HepG2 (cell line): ENCODE data around the gene SPHK2. TPM values are rescaled to one million over a fixed set of nuclear protein-coding genes. Genes with fewer than 3 reads are reported as not detected.

Source experiments
- FOSL2 ChIP-seq: sonication (generic); formaldehyde crosslinking; IDR thresholded peaks from 2 replicates; pipeline ENCODE4 v1.4.0; 2020; ENCODE audit warnings: missing genetic modification reagents
- GABPA ChIP-seq, 2 experiments: IDR thresholded peaks; 2 replicates each; pipeline ENCODE4 v1.6.1; 2011 to 2016; ENCODE audit warnings: low read depth in 2 of 2, low read length in 1 of 2, missing biosample characterization in 1 of 2, missing genetic modification characterization in 1 of 2
- HBP1 ChIP-seq: IDR thresholded peaks from 2 replicates; pipeline ENCODE4 v1.6.1; 2016; ENCODE audit warnings: low read depth, control low read depth
- HIVEP1 ChIP-seq: sonication (generic); formaldehyde crosslinking; IDR thresholded peaks from 2 replicates; pipeline ENCODE4 v1.4.0; 2020; ENCODE audit warnings: mild to moderate bottlenecking, missing genetic modification reagents
- HNRNPL ChIP-seq: fragments of 200-400 bp; formaldehyde crosslinking; IDR thresholded peaks from 2 replicates; pipeline ENCODE4 v1.6.1; 2017; ENCODE audit warnings: mild to moderate bottlenecking, low read depth, low read length
- IKZF4 ChIP-seq: sonication (generic); formaldehyde crosslinking; IDR thresholded peaks from 2 replicates; pipeline ENCODE4 v1.5.1; 2020; ENCODE audit warnings: borderline replicate concordance, mild to moderate bottlenecking, low read depth, missing genetic modification reagents; ENCODE audit errors: not compliant biosample characterization
- MATR3 ChIP-seq: sonication (generic); formaldehyde crosslinking; IDR thresholded peaks from 2 replicates; pipeline ENCODE4 v1.4.0; 2020; ENCODE audit warnings: missing genetic modification reagents
- NFE2L1 ChIP-seq: sonication (generic); formaldehyde crosslinking; IDR thresholded peaks from 2 replicates; pipeline ENCODE4 v1.4.0; 2020; ENCODE audit warnings: missing genetic modification reagents, mild to moderate bottlenecking, borderline replicate concordance
- NRL ChIP-seq: sonication (generic); formaldehyde crosslinking; IDR thresholded peaks from 2 replicates; pipeline ENCODE4 v1.5.0; 2020; ENCODE audit warnings: missing genetic modification reagents, mild to moderate bottlenecking, moderate library complexity, borderline replicate concordance
- POGK ChIP-seq: sonication (generic); formaldehyde crosslinking; conservative IDR thresholded peaks from 2 replicates; pipeline ENCODE4 v1.8.0; 2022; ENCODE audit warnings: mild to moderate bottlenecking, moderate library complexity, missing genetic modification reagents
- POLR2A ChIP-seq, 2 experiments: IDR thresholded peaks; 2 replicates each; pipeline ENCODE4 v1.6.1; 2011; ENCODE audit warnings: low read depth in 2 of 2, low read length in 2 of 2, mild to moderate bottlenecking in 1 of 2, moderate library complexity in 1 of 2; ENCODE audit not compliant: insufficient read depth in 1 of 2
- RAD21 ChIP-seq: fragments of 450-650 bp; formaldehyde crosslinking; IDR thresholded peaks from 2 replicates; pipeline ENCODE4 v1.5.0; 2020; ENCODE audit warnings: mild to moderate bottlenecking
- THAP7 ChIP-seq: sonication (generic); formaldehyde crosslinking; IDR thresholded peaks from 2 replicates; pipeline ENCODE4 v1.8.1; 2023; ENCODE audit warnings: mild to moderate bottlenecking, missing genetic modification reagents
- ZNF407 ChIP-seq: sonication (generic); formaldehyde crosslinking; IDR thresholded peaks from one replicate; pipeline ENCODE4 v1.5.1; 2020; ENCODE audit warnings: mild to moderate bottlenecking, missing genetic modification reagents; ENCODE audit errors: not compliant biosample characterization
- ZNF510 ChIP-seq: sonication (generic); formaldehyde crosslinking; IDR thresholded peaks from 2 replicates; pipeline ENCODE4 v1.4.0; 2020; ENCODE audit warnings: low read depth, mild to moderate bottlenecking, missing genetic modification reagents
- ZNF660 ChIP-seq: sonication (generic); formaldehyde crosslinking; IDR thresholded peaks from 2 replicates; pipeline ENCODE4 v1.5.1; 2020; ENCODE audit warnings: mild to moderate bottlenecking, low read depth, missing genetic modification reagents, borderline replicate concordance
- ZNF883 ChIP-seq: sonication (generic); formaldehyde crosslinking; IDR thresholded peaks from 2 replicates; pipeline ENCODE4 v1.5.1; 2020; ENCODE audit warnings: mild to moderate bottlenecking, missing genetic modification reagents; ENCODE audit errors: not compliant biosample characterization
- polyA plus RNA-seq, 8 experiments: library from polyadenylated mRNA; depleted of rRNA in 3 of 8; stranded (reverse) in 7 of 8; unstranded in 1 of 8; fragments of >200 nt; fragmentation: Illumina TruSeq in 4 of 8; extraction: Trizol in 4 of 8; gene quantifications; 2 replicates each; pipeline versions ENCODE4 v1.2.1 to v1.2.3, GENCODE V29; 2011 to 2016; ENCODE audit warnings: low read depth in 4 of 8, missing spikeins in 1 of 8, mixed read lengths in 1 of 8; ENCODE audit not compliant: insufficient read depth in 1 of 8
- total RNA-seq, 5 experiments: library from RNA; depleted of rRNA; stranded (reverse); fragments of >200 nt; fragmentation: Illumina TruSeq; extraction: Trizol; gene quantifications; 2 replicates each; pipeline ENCODE4 v1.2.3, GENCODE V29; 2016; ENCODE audit warnings: low read depth in 1 of 5

SPHK2 gene
- total and polyA plus RNA-seq, 2 of the 13 experiments (the other 11 are each of a cell fraction or from before 2014, with no cell fraction given), result 2.9 to 14.4 TPM

- TF ChIP-seq NRL (CRISPR knock-in tag) (peak; percentile 5; the same call in 1 of the 2 replicates), IKZF4 (CRISPR knock-in tag) (no peak), ZNF660 (CRISPR knock-in tag) (no peak), RAD21 (CRISPR knock-in tag) (peak; percentile 12; the same call in 1 of the 2 replicates), POGK (CRISPR knock-in tag) (no peak), HNRNPL (no peak), GABPA (IDR thresholded peaks at IDR 0.05; ENCODE audit: low read depth, low read length) (no peak), GABPA (CRISPR knock-in tag; IDR thresholded peaks at IDR 0.05; ENCODE audit: low read depth) (no peak), NFE2L1 (CRISPR knock-in tag) (no peak), MATR3 (no peak), POLR2A (IDR thresholded peaks at IDR 0.05; ENCODE audit: insufficient read depth in 1 of 2, low read depth in 2 of 2, low read length in 2 of 2) (peak in 1 of 2 experiments; percentile 47; a peak in 2 of 4 replicates), ZNF510 (CRISPR knock-in tag) (no peak), HBP1 (CRISPR knock-in tag) (no peak), THAP7 (CRISPR knock-in tag) (no peak), ZNF407 (CRISPR knock-in tag) (peak; percentile 11), ZNF883 (CRISPR knock-in tag) (no peak), FOSL2 (CRISPR knock-in tag) (no peak), HIVEP1 (CRISPR knock-in tag) (no peak; the same call in 1 of the 2 replicates)
These were observed 17.6 kb downstream of the SPHK2 start, which contains the start of gene DBP (continued) for GRCh38 chr19:48636859-48637448.
